Fibroblast of lung (primary cell): ENCODE data around the gene SIVA1.

ENCODE experiments used
- EZH2 ChIP-seq: IDR thresholded peaks from 2 replicates; pipeline ENCODE4 v1.5.1; 2012; ENCODE audit warnings: low read length, control low read depth, mild to moderate bottlenecking; ENCODE audit errors: missing control alignments
- TF ChIP-seq, protein P1 (sequence below), 2 donors: IDR thresholded peaks in 1 of 2; conservative IDR thresholded peaks in 1 of 2; 1 replicate in 1 of 2; 2 replicates in 1 of 2; pipeline ENCODE4 v1.5.1; 2011 to 2012; ENCODE audit warnings: low read length in 2 of 2, control low read depth in 1 of 2, inconsistent platforms in 1 of 2, low read depth in 1 of 2, mild to moderate bottlenecking in 1 of 2

DNA sequence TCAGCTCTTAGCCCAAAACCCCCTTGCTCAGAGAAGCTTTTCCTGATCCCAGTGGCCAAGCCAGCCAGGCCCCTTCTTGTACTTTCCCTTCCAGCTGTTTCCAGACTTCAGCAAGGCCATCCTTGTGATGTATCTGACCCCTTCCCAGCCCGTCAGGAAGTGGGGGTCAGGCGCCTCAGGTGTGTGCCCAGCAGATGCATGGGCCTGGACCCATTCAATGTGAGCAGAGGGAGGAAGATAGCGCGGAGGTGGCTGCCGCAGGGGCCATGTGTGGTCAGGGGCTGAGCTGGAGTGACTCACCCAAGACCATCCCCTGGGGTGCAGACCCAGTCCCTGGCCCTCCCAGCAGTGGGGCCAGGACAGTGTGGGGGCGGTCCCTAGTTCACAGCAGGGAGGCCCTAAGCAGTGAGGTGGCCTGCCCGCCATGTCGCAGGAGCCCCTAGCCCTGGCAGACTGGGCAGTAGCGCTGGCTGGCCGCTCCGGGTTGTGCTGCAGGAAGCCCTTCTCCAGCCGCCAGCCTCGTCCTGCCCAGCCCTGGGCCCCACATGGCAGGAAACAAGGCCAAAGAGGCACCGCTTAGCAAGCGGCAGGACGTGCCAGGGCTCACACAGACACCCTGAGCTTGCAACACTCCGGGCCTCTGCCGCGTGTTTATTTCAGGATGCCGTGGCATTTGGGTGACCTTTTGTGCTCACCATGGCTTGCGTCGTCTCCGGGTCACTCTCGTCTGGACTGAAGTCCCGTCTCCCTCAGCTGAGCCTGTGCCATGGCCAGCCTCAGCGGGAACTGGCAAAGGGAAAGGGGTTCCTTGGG, 16.9 kb upstream of the SIVA1 start:
- TF ChIP-seq EZH2: no peak
- TF ChIP-seq, protein P1, sequence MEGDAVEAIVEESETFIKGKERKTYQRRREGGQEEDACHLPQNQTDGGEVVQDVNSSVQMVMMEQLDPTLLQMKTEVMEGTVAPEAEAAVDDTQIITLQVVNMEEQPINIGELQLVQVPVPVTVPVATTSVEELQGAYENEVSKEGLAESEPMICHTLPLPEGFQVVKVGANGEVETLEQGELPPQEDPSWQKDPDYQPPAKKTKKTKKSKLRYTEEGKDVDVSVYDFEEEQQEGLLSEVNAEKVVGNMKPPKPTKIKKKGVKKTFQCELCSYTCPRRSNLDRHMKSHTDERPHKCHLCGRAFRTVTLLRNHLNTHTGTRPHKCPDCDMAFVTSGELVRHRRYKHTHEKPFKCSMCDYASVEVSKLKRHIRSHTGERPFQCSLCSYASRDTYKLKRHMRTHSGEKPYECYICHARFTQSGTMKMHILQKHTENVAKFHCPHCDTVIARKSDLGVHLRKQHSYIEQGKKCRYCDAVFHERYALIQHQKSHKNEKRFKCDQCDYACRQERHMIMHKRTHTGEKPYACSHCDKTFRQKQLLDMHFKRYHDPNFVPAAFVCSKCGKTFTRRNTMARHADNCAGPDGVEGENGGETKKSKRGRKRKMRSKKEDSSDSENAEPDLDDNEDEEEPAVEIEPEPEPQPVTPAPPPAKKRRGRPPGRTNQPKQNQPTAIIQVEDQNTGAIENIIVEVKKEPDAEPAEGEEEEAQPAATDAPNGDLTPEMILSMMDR (conservative IDR thresholded peaks at IDR 0.05 in 1 of 2, IDR thresholded peaks at IDR 0.05 in 1 of 2; ENCODE audit: low read depth in 1 of 2, low read length in 2 of 2): no peak
